SK-N-SH (cell line): ENCODE measurements around the gene CFTR. TPM values are rescaled to one million over a fixed set of nuclear protein-coding genes. Genes with fewer than 3 reads are reported as not detected.

Experiments
- CTCF ChIA-PET: fragments of 300-600, 350-600 bp; formaldehyde crosslinking; extraction: SDS; loops from one replicate; lab custom pipeline; 2021; lab: Yijun Ruan, JAX
- POLR2A ChIA-PET: fragments of 350-600 bp; sonication (Branson Sonifier 250); formaldehyde crosslinking; extraction: SDS; loops from one replicate; lab custom pipeline; 2020; ENCODE audit warnings: antibody characterized with exemption, inconsistent platforms; lab: Yijun Ruan, JAX
- DNase-seq: peaks from one replicate; pipeline ENCODE4 v3.0.0; 2012
- H2AFZ ChIP-seq: fragments of 200-600 bp; sonication (generic); 2 replicates; pipeline ENCODE4 v1.8.1; 2016; ENCODE audit warnings: antibody characterized with exemption, mild to moderate bottlenecking, low read depth
- H3F3A ChIP-seq: fragments of 200-600 bp; sonication (generic); replicated peaks from 2 replicates; pipeline ENCODE3; 2016; ENCODE audit warnings: antibody characterized with exemption, mild to moderate bottlenecking; ENCODE audit not compliant: insufficient read depth
- H3K27ac ChIP-seq, 2 experiments: fragments of 200-500 bp in 1 of 2; fragments of 200-600 bp in 1 of 2; sonication (Bioruptor generic) in 1 of 2; sonication (generic), shearing (Covaris generic) in 1 of 2; 2 replicates each; pipeline versions ENCODE4 v1.5.1 to v1.6.1; 2014 to 2016; ENCODE audit warnings: low read depth in 2 of 2, inconsistent platforms in 1 of 2, low read length in 1 of 2, mild to moderate bottlenecking in 1 of 2, mixed read lengths in 1 of 2
- H3K27me3 ChIP-seq: fragments of 200-600 bp; sonication (generic), shearing (Covaris generic); 2 replicates; pipeline ENCODE4 v1.6.1; 2016; ENCODE audit warnings: mixed run types; ENCODE audit not compliant: insufficient read depth
- H3K36me3 ChIP-seq, 2 experiments: fragments of 200-500 bp in 1 of 2; fragments of 200-600 bp in 1 of 2; sonication (Bioruptor generic) in 1 of 2; sonication (generic) in 1 of 2; replicated peaks in 1 of 2; 2 replicates each; pipeline versions ENCODE3 to v1.5.1; 2014 to 2016; ENCODE audit warnings: low read length in 1 of 2, mild to moderate bottlenecking in 1 of 2; ENCODE audit not compliant: insufficient read depth in 2 of 2, control insufficient read depth in 1 of 2
- H3K4me1 ChIP-seq, 2 experiments: fragments of 200-500 bp in 1 of 2; fragments of 200-600 bp in 1 of 2; sonication (Bioruptor generic) in 1 of 2; sonication (generic), shearing (Covaris generic) in 1 of 2; 2 replicates each; pipeline versions ENCODE4 v1.5.1 to v1.6.1; 2014 to 2016; ENCODE audit warnings: low read depth in 1 of 2, low read length in 1 of 2, mixed run types in 1 of 2; ENCODE audit not compliant: insufficient read depth in 2 of 2, control insufficient read depth in 1 of 2
- H3K4me2 ChIP-seq: fragments of 200-600 bp; sonication (generic), shearing (Covaris generic); 2 replicates; pipeline ENCODE4 v1.6.1; 2017; ENCODE audit warnings: mixed run types
- H3K4me3 ChIP-seq, 2 experiments: fragments of 200-500 bp in 1 of 2; fragments of 200-600 bp in 1 of 2; sonication (Bioruptor generic) in 1 of 2; sonication (generic), shearing (Covaris generic) in 1 of 2; 2 replicates each; pipeline versions ENCODE4 v1.5.1 to v1.8.1; 2014 to 2016; ENCODE audit warnings: low read depth in 2 of 2, inconsistent platforms in 1 of 2, low read length in 1 of 2, mild to moderate bottlenecking in 1 of 2, mixed read lengths in 1 of 2, moderate library complexity in 1 of 2
- H3K79me2 ChIP-seq: fragments of 200-600 bp; sonication (generic); 2 replicates; pipeline ENCODE4 v1.8.1; 2017; ENCODE audit warnings: mild to moderate bottlenecking; ENCODE audit not compliant: insufficient read depth
- H3K9ac ChIP-seq: fragments of 200-600 bp; sonication (generic); 2 replicates; pipeline ENCODE4 v1.6.1; 2017; ENCODE audit warnings: mixed run types
- H3K9me2 ChIP-seq: fragments of 200-600 bp; sonication (generic); 2 replicates; pipeline ENCODE4 v1.6.1; 2017; ENCODE audit warnings: mixed run types
- H3K9me3 ChIP-seq: fragments of 200-600 bp; sonication (generic); 2 replicates; pipeline ENCODE4 v1.6.1; 2017; ENCODE audit warnings: mixed run types, mild to moderate bottlenecking, moderate library complexity
- H4K20me1 ChIP-seq: fragments of 200-600 bp; sonication (generic); 2 replicates; pipeline ENCODE4 v1.6.1; 2017; ENCODE audit warnings: mild to moderate bottlenecking, mixed run types; ENCODE audit not compliant: insufficient read depth
- ELF1 ChIP-seq: IDR thresholded peaks from 2 replicates; pipeline ENCODE4 v1.4.0; 2012
- MAX ChIP-seq: IDR thresholded peaks from 2 replicates; pipeline ENCODE4 v1.4.0; 2012; ENCODE audit warnings: low read depth
- MXI1 ChIP-seq: IDR thresholded peaks from 2 replicates; pipeline ENCODE4 v1.6.1; 2012; ENCODE audit warnings: mild to moderate bottlenecking, low read depth, low read length, improper control_type of control experiment
- PBX3 ChIP-seq: IDR thresholded peaks from 2 replicates; pipeline ENCODE4; 2012
- RAD21 ChIP-seq: IDR thresholded peaks from 2 replicates; pipeline ENCODE4 v1.6.1; 2012; ENCODE audit warnings: mild to moderate bottlenecking, low read length
- RCOR1 ChIP-seq: fragments of 150-350 bp; IDR thresholded peaks from 2 replicates; pipeline ENCODE4 v1.6.1; 2017; ENCODE audit warnings: antibody characterized with exemption, low read length
- RXRA ChIP-seq: IDR thresholded peaks from 2 replicates; pipeline ENCODE4 v1.4.0; 2012; ENCODE audit warnings: low read depth, mild to moderate bottlenecking, borderline replicate concordance
- SMC3 ChIP-seq: IDR thresholded peaks from 2 replicates; pipeline ENCODE4 v1.6.1; 2012; ENCODE audit warnings: low read depth, low read length, improper control_type of control experiment
- WGBS: methylation state at CpG from one replicate; pipeline ENCODE4 v1.1.6; 2017; ENCODE audit warnings: low lambda C conversion rate; 5-methylcytosine and 5-hydroxymethylcytosine counted together
- polyA plus RNA-seq, 3 experiments: library from polyadenylated mRNA; depleted of rRNA; stranded (reverse); fragments of >200 nt; gene quantifications; 2 replicates each; pipeline ENCODE4 v1.2.3, GENCODE V29; 2012

CFTR gene
- polyA plus RNA-seq, 1 of the 3 experiments (the other 2 are of a cell fraction), result not detected

GRCh38 chr7:117489430-117489829 lies 9.6 kb downstream of the CFTR start (continued):
- no peak for TF ChIP-seq PBX3

GRCh38 chr7:117489911-117490310 lies 10.1 kb downstream of the CFTR start:
- 3% methylated on average over 1 of the region's 1 CpG for WGBS
- no peak overlapping the region for H3K4me2 ChIP-seq
- H3K27ac ChIP-seq, result no peak overlapping the region

GRCh38 chr7:117492649-117493048 lies 12.8 kb downstream of the CFTR start:
- 10% methylated on average over 2 of the region's 2 CpGs for WGBS
- H3K27ac ChIP-seq, result no peak overlapping the region
- H3K36me3 ChIP-seq, result no peaks in the 10 kb centered on the region
- H3K4me3 ChIP-seq, result no peak overlapping the region
- POLR2A ChIA-PET, result no interaction called here
- no peaks in the 10 kb centered on the region for H3K9me3 ChIP-seq
- no peaks in the 10 kb centered on the region for H3K9me2 ChIP-seq
- H2AFZ ChIP-seq, result no peak overlapping the region
- no peaks in the 10 kb centered on the region for H3K4me1 ChIP-seq
- CTCF ChIA-PET, result interaction anchor here (1.3 kb wide), 1 partner anchor 19 kb away, joined by 3 read pairs; no protein-coding TSS in a partner anchor
- no peaks in the 10 kb centered on the region for H3F3A ChIP-seq
- no peak overlapping the region for H3K9ac ChIP-seq
- no peak for DNase-seq
- no peaks in the 10 kb centered on the region for H3K27me3 ChIP-seq
- no peak for TF ChIP-seq MAX
- H3K79me2 ChIP-seq, result no peaks in the 10 kb centered on the region
- no peak overlapping the region for H3K4me2 ChIP-seq
- no peaks in the 10 kb centered on the region for H4K20me1 ChIP-seq

More at GRCh38 chr7:117489911-117490310, 10.1 kb downstream of the CFTR start:
- CTCF ChIA-PET, result interaction anchor here (0.8 kb wide), 1 partner anchor 31 kb away, joined by 3 read pairs; no protein-coding TSS in a partner anchor
- no peak for DNase-seq
- Histone ChIP-seq H3K9me2 (no peaks in the 10 kb centered on the region), H3K79me2 (no peaks in the 10 kb centered on the region), H4K20me1 (no peaks in the 10 kb centered on the region), H3F3A (no peaks in the 10 kb centered on the region), H3K36me3 (no peaks in the 10 kb centered on the region), H3K4me3 (no peak overlapping the region), H3K27me3 (no peaks in the 10 kb centered on the region), H3K4me1 (no peaks in the 10 kb centered on the region), H2AFZ (no peak overlapping the region), H3K9ac (no peak overlapping the region), H3K9me3 (no peaks in the 10 kb centered on the region)
- no peak for TF ChIP-seq MXI1
- POLR2A ChIA-PET, result no interaction called here

- Histone ChIP-seq H3K27me3 (no peaks in the 10 kb centered on the region), H3K4me3 (no peak overlapping the region)
- TF ChIP-seq RXRA (no peak), ELF1 (no peak), PBX3 (no peak), RAD21 (no peak), SMC3 (no peak), RCOR1 (no peak)
- TF ChIP-seq, all 33 proteins: peak for 0
- Histone ChIP-seq H3F3A (no peaks in the 10 kb centered on the region), H3K4me1 (no peaks in the 10 kb centered on the region), H3K9me3 (no peaks in the 10 kb centered on the region), H3K9ac (no peak overlapping the region), H3K9me2 (no peaks in the 10 kb centered on the region), H3K79me2 (no peaks in the 10 kb centered on the region), H3K4me2 (no peak overlapping the region), H2AFZ (no peak overlapping the region), H3K36me3 (no peaks in the 10 kb centered on the region), H4K20me1 (no peaks in the 10 kb centered on the region), H3K27ac (no peak overlapping the region)
- no peak for DNase-seq
- WGBS, result 0% methylated on average over 2 of the region's 2 CpGs
- ChIA-PET CTCF (interaction anchor here (1.3 to 2.0 kb wide), 2 partner anchors 12 to 18 kb away, joined by 3 to 4 read pairs; no protein-coding TSS in a partner anchor), POLR2A (no interaction called here)
These were observed 13.6 kb downstream of the CFTR start for GRCh38 chr7:117493460-117493859.
